ENCODE measurements around the gene IL17REL. TPM values are rescaled to one million over a fixed set of nuclear protein-coding genes. Genes with fewer than 3 reads are reported as not detected.

The IL17REL gene
- total RNA-seq, 6 experiments from 2014 or later, result not detected

- TF ChIP-seq, protein P1, sequence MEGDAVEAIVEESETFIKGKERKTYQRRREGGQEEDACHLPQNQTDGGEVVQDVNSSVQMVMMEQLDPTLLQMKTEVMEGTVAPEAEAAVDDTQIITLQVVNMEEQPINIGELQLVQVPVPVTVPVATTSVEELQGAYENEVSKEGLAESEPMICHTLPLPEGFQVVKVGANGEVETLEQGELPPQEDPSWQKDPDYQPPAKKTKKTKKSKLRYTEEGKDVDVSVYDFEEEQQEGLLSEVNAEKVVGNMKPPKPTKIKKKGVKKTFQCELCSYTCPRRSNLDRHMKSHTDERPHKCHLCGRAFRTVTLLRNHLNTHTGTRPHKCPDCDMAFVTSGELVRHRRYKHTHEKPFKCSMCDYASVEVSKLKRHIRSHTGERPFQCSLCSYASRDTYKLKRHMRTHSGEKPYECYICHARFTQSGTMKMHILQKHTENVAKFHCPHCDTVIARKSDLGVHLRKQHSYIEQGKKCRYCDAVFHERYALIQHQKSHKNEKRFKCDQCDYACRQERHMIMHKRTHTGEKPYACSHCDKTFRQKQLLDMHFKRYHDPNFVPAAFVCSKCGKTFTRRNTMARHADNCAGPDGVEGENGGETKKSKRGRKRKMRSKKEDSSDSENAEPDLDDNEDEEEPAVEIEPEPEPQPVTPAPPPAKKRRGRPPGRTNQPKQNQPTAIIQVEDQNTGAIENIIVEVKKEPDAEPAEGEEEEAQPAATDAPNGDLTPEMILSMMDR (IDR thresholded peaks at IDR 0.05), result no peak
- Mint-ChIP-seq H3K36me3 (ENCODE audit: low read depth) (0 out of 2 replicates have a peak, but pooled peaks cover 2% of the 10 kb centered on the region), H3K4me1 (ENCODE audit: low read depth) (no peaks in the 10 kb centered on the region), H3K4me3 (no peak overlapping the region), H3K27me3 (ENCODE audit: insufficient read depth) (peaks cover 3% of the 10 kb centered on the region), H3K9me3 (peaks cover 3% of the 10 kb centered on the region; the same call in 1 of the 2 replicates), H3K27ac (no peak overlapping the region)
- no peak for DNase-seq
Measured at GRCh38 chr22:49996119-49996517, 16.4 kb downstream of the IL17REL start.

GRCh38 chr22:49995361-49996118 lies 17.0 kb downstream of the IL17REL start:
- no peaks in the 10 kb centered on the region for H3K4me1 Mint-ChIP-seq (ENCODE audit: low read depth)

DNA sequence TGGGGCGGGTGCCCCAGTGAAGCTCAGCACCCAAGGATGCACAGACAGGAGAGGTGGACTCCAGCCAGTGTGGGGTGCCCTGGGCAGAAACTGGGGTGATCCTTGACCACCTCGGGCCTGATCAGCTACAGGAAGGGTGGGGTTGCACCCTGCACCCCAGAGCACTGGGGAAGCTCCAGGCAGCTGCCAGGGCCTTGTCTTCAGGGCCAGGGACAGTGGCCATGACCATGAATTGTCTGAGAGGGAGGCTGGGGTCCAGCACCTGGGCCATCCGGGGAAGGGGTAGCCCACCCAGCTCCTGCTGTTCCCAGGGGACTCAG lies 17.6 kb downstream of the IL17REL start:
- H3K27ac Mint-ChIP-seq, result no peak overlapping the region
- DNase-seq, result no peak
- H3K4me3 Mint-ChIP-seq, result no peak overlapping the region
- TF ChIP-seq, protein P1 (IDR thresholded peaks at IDR 0.05), result no peak
- H3K36me3 Mint-ChIP-seq (ENCODE audit: low read depth), result 0 out of 2 replicates have a peak, but pooled peaks cover 11% of the 10 kb centered on the region
- H3K4me1 Mint-ChIP-seq (ENCODE audit: low read depth), result no peaks in the 10 kb centered on the region
- H3K9me3 Mint-ChIP-seq, result peaks cover 14% of the 10 kb centered on the region
- H3K27me3 Mint-ChIP-seq (ENCODE audit: insufficient read depth), result peaks cover 11% of the 10 kb centered on the region

More at GRCh38 chr22:49995361-49996118, 17.0 kb downstream of the IL17REL start:
- H3K27ac Mint-ChIP-seq, result no peak overlapping the region
- peaks cover 9% of the 10 kb centered on the region for H3K9me3 Mint-ChIP-seq
- TF ChIP-seq, protein P1 (IDR thresholded peaks at IDR 0.05), result no peak
- no peak overlapping the region for H3K4me3 Mint-ChIP-seq
- 0 out of 2 replicates have a peak, but pooled peaks cover 8% of the 10 kb centered on the region for H3K36me3 Mint-ChIP-seq (ENCODE audit: low read depth)
- peaks cover 8% of the 10 kb centered on the region for H3K27me3 Mint-ChIP-seq (ENCODE audit: insufficient read depth)
- DNase-seq, result no peak

DNA sequence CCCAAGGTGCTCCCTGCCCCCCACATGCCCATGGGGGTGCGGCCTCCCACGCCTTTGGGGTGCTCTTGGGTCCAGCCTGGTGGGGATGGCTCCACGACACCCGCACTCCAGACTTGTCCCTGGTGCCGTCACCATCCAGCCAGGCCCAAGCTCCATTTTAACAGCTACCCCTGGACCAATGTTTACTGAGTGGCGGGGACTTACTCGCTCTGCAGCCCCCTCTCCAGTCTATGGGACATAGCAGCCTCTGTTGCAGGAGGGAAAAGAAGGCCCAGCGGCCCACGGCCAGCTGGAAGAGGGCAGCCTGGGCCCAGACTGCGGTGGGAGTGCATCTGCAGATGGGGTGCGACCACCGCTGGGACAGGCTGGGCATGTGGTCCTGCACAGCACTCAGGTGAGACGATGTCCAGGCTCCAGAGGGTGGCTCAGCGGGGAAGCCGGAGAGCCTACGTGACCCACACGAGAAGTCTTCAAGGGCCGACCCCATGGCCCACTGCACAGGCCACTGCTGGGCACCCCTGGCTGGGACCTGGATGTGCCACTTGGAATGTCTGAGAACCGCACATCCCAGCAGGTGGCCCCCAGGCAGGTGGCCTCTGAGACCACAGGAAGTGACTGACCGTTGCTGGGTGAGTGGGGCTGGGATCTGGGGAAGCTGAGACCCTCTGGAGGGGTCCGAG lies 18.1 kb downstream of the IL17REL start:
- H3K4me1 Mint-ChIP-seq (ENCODE audit: low read depth), result no peaks in the 10 kb centered on the region
- H3K27me3 Mint-ChIP-seq (ENCODE audit: insufficient read depth), result peaks cover 11% of the 10 kb centered on the region
- no peak for DNase-seq
- TF ChIP-seq, protein P1 (IDR thresholded peaks at IDR 0.05), result no peak
- 0 out of 2 replicates have a peak, but pooled peaks cover 11% of the 10 kb centered on the region for H3K36me3 Mint-ChIP-seq (ENCODE audit: low read depth)
- no peak overlapping the region for H3K4me3 Mint-ChIP-seq
- H3K9me3 Mint-ChIP-seq, result peaks cover 14% of the 10 kb centered on the region
- H3K27ac Mint-ChIP-seq, result no peak overlapping the region

DNA sequence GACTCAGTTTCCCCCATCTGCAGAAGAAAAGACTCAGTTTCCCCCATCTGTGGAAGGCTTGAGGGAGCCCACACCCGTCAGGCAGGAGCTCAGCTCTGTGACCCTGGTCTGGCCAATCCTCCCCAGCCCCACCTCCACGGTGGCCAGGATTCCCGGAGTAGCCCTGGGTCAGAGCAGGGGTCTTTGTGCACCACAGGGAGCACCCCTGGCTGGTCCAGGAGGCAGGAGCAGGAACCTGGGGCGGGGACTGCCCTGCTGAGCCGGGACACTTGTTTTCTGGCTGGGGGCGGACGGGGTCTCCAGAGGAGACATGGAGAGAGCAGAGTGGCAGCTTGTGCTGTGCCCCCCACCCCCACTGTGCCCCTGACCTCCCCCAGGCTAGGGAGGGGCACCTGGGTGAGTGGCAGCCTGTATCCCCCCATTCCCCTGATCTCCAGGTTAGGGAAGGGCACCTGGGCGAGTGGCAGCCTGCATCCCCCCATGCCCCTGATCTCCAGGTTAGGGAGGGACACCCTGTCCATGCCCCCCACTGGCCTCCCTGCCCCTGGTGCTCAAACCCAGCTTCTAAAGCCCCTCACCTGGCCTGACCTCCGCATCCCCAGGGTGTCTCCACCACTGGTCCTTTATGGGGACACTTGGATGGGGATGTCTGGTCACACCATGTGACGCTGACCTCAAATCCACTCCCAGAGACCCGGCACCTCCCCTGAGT lies 18.8 kb downstream of the IL17REL start:
- no peak overlapping the region for H3K4me3 Mint-ChIP-seq
- no peaks in the 10 kb centered on the region for H3K4me1 Mint-ChIP-seq (ENCODE audit: low read depth)
- DNase-seq, result no peak
- TF ChIP-seq, protein P1 (IDR thresholded peaks at IDR 0.05), result peak; percentile 22; the same call in 1 of the 2 replicates
- H3K27ac Mint-ChIP-seq, result no peak overlapping the region
- H3K27me3 Mint-ChIP-seq (ENCODE audit: insufficient read depth), result peaks cover 10% of the 10 kb centered on the region
- H3K9me3 Mint-ChIP-seq, result peaks cover 14% of the 10 kb centered on the region
- H3K36me3 Mint-ChIP-seq (ENCODE audit: low read depth), result 0 out of 2 replicates have a peak, but pooled peaks cover 11% of the 10 kb centered on the region

Measured in HFFc6 (cell line).